Heart left ventricle (tissue), 13 donors: ENCODE results near the gene NCS1.

ENCODE experiments used
- POLR2A ChIP-seq, 2 donors: fragments of 450-650 bp; IDR thresholded peaks; one replicate each; pipeline ENCODE4 v1.6.1; 2017; ENCODE audit warnings: antibody characterized with exemption in 2 of 2, mild to moderate bottlenecking in 2 of 2, moderate library complexity in 2 of 2
- TF ChIP-seq, protein P1 (sequence below), 12 donors: fragments of 200-600 bp; sonication (generic) in 4 of 12; IDR thresholded peaks; one replicate each; pipeline versions ENCODE4 v1.5.0 to v1.8.0; 2018 to 2022; ENCODE audit warnings: antibody characterized with exemption in 12 of 12, mild to moderate bottlenecking in 5 of 12
- donor health status: ischemic (EF 13 %, LVEDD 7.1; RV severe dilation, severe dysfunction).
- donor health status: DM: no; HTN: yes; CAD: no.
- donor health status: DM: no; HTN: no; CAD: no.
- donor health status: ischemic (EF 25% LVEDD 6.9; RV normal size, moderate dysfunction).
- donor health status: ischemic (EF 25% LVEDD 5.7; RV mildly dilated, moderate dysfunction).
- donor health status: ischemic (EF 35%, LVEDD 5.7; RV mildly dilated, moderate dysfunction).
- donor health status: nonischemic (EF 11% LVEDD 7.7; RV severe dilation, severe dysfunction).
- donor health status: DM: yes; HTN: yes; CAD: no.
- donor health status: PGD.
- donor health status: ischemic (EF 29% LVEDD 5.4; RV normal size, mild dysfunction).
- donor health status: nonischemic (EF 23%, LVEDD 6.1; RV moderate dilation, normal function).

DNA sequence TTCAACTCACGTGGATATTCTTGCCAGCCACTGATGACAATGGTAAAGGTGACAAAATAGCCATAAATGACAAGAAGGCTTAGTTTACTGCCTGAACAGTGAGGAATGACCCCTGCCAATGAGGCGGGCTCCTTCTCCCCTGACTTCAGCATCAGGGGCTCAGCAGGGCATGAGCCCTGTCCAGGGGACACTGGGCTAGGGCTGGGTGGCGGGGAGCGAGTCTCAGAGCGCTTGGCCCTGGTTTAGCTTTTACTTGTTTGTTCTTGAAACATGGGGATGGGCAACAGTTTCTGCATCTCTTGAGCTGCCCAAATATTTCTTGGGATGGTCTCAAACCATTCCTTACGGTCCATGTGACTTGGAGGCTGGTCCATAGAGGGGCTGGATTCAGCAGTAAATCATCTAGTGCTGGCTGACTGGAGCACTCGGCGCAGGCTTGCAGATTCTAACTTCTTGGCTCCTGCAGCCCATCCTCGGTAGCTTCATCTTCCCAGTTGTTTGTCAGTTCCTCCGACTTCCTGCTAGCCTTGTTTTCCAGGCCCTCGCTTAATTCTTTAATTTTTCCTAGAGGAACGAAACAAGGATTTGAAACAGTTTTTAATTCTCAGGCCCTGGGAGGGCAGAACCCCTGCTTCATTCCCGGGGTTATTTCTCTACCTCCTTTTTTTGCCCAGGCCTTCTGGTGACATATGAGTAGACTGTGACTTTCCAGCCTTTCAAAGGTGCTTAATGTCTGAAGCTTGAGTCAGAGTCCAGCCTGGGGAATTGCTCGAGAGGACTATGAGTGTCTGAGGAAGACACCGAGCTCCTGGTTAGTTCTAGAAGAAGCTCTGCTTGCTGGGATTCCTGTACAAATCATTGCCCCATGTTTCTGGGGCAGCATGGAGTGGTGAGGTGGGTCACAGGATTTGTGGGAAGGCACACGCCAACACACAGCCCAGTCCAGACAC lies 88.9 kb downstream of the NCS1 start:
- TF ChIP-seq POLR2A (IDR thresholded peaks at IDR 0.05) = no peak
- TF ChIP-seq, protein P1, sequence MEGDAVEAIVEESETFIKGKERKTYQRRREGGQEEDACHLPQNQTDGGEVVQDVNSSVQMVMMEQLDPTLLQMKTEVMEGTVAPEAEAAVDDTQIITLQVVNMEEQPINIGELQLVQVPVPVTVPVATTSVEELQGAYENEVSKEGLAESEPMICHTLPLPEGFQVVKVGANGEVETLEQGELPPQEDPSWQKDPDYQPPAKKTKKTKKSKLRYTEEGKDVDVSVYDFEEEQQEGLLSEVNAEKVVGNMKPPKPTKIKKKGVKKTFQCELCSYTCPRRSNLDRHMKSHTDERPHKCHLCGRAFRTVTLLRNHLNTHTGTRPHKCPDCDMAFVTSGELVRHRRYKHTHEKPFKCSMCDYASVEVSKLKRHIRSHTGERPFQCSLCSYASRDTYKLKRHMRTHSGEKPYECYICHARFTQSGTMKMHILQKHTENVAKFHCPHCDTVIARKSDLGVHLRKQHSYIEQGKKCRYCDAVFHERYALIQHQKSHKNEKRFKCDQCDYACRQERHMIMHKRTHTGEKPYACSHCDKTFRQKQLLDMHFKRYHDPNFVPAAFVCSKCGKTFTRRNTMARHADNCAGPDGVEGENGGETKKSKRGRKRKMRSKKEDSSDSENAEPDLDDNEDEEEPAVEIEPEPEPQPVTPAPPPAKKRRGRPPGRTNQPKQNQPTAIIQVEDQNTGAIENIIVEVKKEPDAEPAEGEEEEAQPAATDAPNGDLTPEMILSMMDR (IDR thresholded peaks at IDR 0.05) = no peak
